Mesenchymal stem cell (in vitro differentiated cells and primary cell): ENCODE results near the gene C6orf141.
"Not testable (repeated sequence)": the region's sequence is repeated elsewhere in the genome, so short reads cannot be mapped to it uniquely, and the experiment has no call there.

Experiments used
- DNase-seq: peaks from one replicate; pipeline ENCODE4 v3.0.0-alpha.2; 2013
- H2AFZ ChIP-seq: one replicate; pipeline ENCODE4 v1.6.1; 2013; ENCODE audit warnings: low read depth, mild to moderate bottlenecking, control low read depth, inconsistent platforms, low read length, moderate library complexity
- H2AK5ac ChIP-seq: 2 replicates; pipeline ENCODE4 v1.6.1; 2013; ENCODE audit warnings: low read length, moderate library complexity, mild to moderate bottlenecking, inconsistent platforms; ENCODE audit not compliant: severe bottlenecking
- H2BK120ac ChIP-seq: one replicate; pipeline ENCODE4 v1.6.1; 2013; ENCODE audit warnings: low read depth, mild to moderate bottlenecking, inconsistent platforms, low read length, moderate library complexity
- H2BK12ac ChIP-seq, 2 experiments: one replicate each; pipeline ENCODE4 v1.6.1; 2013; ENCODE audit warnings: inconsistent platforms in 2 of 2, low read length in 2 of 2, mild to moderate bottlenecking in 2 of 2, moderate library complexity in 2 of 2, control low read depth in 1 of 2
- H2BK15ac ChIP-seq: one replicate; pipeline ENCODE4 v1.6.1; 2013; ENCODE audit warnings: mild to moderate bottlenecking, low read depth, inconsistent platforms; ENCODE audit not compliant: poor library complexity, severe bottlenecking
- H2BK5ac ChIP-seq: 2 replicates; pipeline ENCODE4 v1.6.1; 2013; ENCODE audit warnings: low read depth, mild to moderate bottlenecking, low read length, control low read depth, inconsistent platforms; ENCODE audit not compliant: poor library complexity, severe bottlenecking
- H3K14ac ChIP-seq, 2 experiments: one replicate each; pipeline ENCODE4 v1.6.1; 2013; ENCODE audit warnings: inconsistent platforms in 2 of 2, low read length in 2 of 2, control low read depth in 1 of 2, mild to moderate bottlenecking in 1 of 2, moderate library complexity in 1 of 2
- H3K18ac ChIP-seq, 2 experiments: one replicate each; pipeline ENCODE4 v1.6.1; 2013; ENCODE audit warnings: inconsistent platforms in 2 of 2, low read length in 2 of 2, control low read depth in 1 of 2, low read depth in 1 of 2, mild to moderate bottlenecking in 1 of 2
- H3K23ac ChIP-seq, 2 experiments: one replicate each; pipeline ENCODE4 v1.6.1; 2013; ENCODE audit warnings: inconsistent platforms in 2 of 2, low read length in 2 of 2, mild to moderate bottlenecking in 2 of 2, moderate library complexity in 2 of 2, control low read depth in 1 of 2
- H3K27ac ChIP-seq: 2 replicates; pipeline ENCODE4 v1.5.1; 2013; ENCODE audit warnings: mild to moderate bottlenecking, moderate library complexity, low read length, control low read depth, inconsistent platforms; ENCODE audit not compliant: poor library complexity, severe bottlenecking
- H3K27me3 ChIP-seq, 2 experiments: 2 replicates each; pipeline versions ENCODE4 v1.6.1 to v1.7.0; 2013; ENCODE audit warnings: low read length in 2 of 2, mild to moderate bottlenecking in 2 of 2, moderate library complexity in 2 of 2, control low read depth in 1 of 2, inconsistent platforms in 1 of 2; ENCODE audit not compliant: control insufficient read depth in 1 of 2, insufficient read depth in 1 of 2
- H3K36me3 ChIP-seq, 2 experiments: 2 replicates each; pipeline versions ENCODE4 v1.6.1 to v1.7.0; 2013; ENCODE audit warnings: low read length in 2 of 2, control low read depth in 1 of 2, inconsistent platforms in 1 of 2, low read depth in 1 of 2, mild to moderate bottlenecking in 1 of 2; ENCODE audit not compliant: insufficient read depth in 2 of 2, control insufficient read depth in 1 of 2
- H3K4ac ChIP-seq, 2 experiments: one replicate each; pipeline ENCODE4 v1.6.1; 2013; ENCODE audit warnings: inconsistent platforms in 2 of 2, low read length in 2 of 2, mild to moderate bottlenecking in 2 of 2, moderate library complexity in 2 of 2, control low read depth in 1 of 2, low read depth in 1 of 2
- H3K4me1 ChIP-seq: 2 replicates; pipeline ENCODE4 v1.6.1; 2013; ENCODE audit warnings: low read depth, low read length, control low read depth; ENCODE audit not compliant: control insufficient read depth, insufficient read depth
- H3K4me2 ChIP-seq: 2 replicates; pipeline ENCODE4 v1.6.1; 2013; ENCODE audit warnings: low read length, mild to moderate bottlenecking, inconsistent platforms; ENCODE audit not compliant: poor library complexity, severe bottlenecking
- H3K4me3 ChIP-seq, 2 experiments: 2 replicates each; pipeline versions ENCODE4 v1.5.1 to v1.7.0; 2013; ENCODE audit warnings: low read length in 2 of 2, mild to moderate bottlenecking in 2 of 2, control low read depth in 1 of 2, low read depth in 1 of 2; ENCODE audit not compliant: insufficient read depth in 1 of 2
- H3K79me1 ChIP-seq: replicated peaks from 2 replicates; pipeline ENCODE4 v1.6.1; 2013; ENCODE audit warnings: mild to moderate bottlenecking, control low read depth, low read length, inconsistent platforms; ENCODE audit not compliant: poor library complexity, severe bottlenecking
- H3K9ac ChIP-seq: 2 replicates; pipeline ENCODE4 v1.7.0; 2013; ENCODE audit warnings: mild to moderate bottlenecking, low read length, moderate library complexity
- H3K9me3 ChIP-seq: 2 replicates; pipeline ENCODE4 v1.7.0; 2013; ENCODE audit warnings: mild to moderate bottlenecking, low read length; ENCODE audit not compliant: control insufficient read depth
- H4K8ac ChIP-seq: one replicate; pipeline ENCODE4 v1.6.1; 2013; ENCODE audit warnings: inconsistent platforms, mild to moderate bottlenecking, low read length, moderate library complexity
- H4K91ac ChIP-seq: one replicate; pipeline ENCODE4 v1.6.1; 2013; ENCODE audit warnings: mild to moderate bottlenecking, low read length, inconsistent platforms
- WGBS: methylation state at CpG from one replicate; pipeline ENCODE4 v1.1.7; 2013; ENCODE audit warnings: mixed read lengths; 5-methylcytosine and 5-hydroxymethylcytosine counted together

C6orf141 gene

GRCh38 chr6:49587262-49587661, 36.8 kb downstream of the C6orf141 start:
- H3K9ac ChIP-seq, H3K14ac ChIP-seq, H3K27me3 ChIP-seq, H3K27ac ChIP-seq, DNase-seq, H3K4me2 ChIP-seq, H4K8ac ChIP-seq, H3K79me1 ChIP-seq, H3K4me1 ChIP-seq, H3K23ac ChIP-seq, H3K18ac ChIP-seq, H2BK12ac ChIP-seq, H3K9me3 ChIP-seq, H2AK5ac ChIP-seq, H3K4ac ChIP-seq, H3K4me3 ChIP-seq, H2BK120ac ChIP-seq, H3K36me3 ChIP-seq, H2BK15ac ChIP-seq, H2AFZ ChIP-seq, H4K91ac ChIP-seq, H2BK5ac ChIP-seq: not testable (repeated sequence)
- 97% methylated on average over 5 of the region's 5 CpGs for WGBS
